PC-3 (cell line): ENCODE measurements around the gene CT45A10. TPM values are rescaled to one million over a fixed set of nuclear protein-coding genes. Genes with fewer than 3 reads are reported as not detected.

Experiments
- ATAC-seq: fragments of 200-7000 bp; cut with Tn5 transposase; 2 replicates; pipeline ENCODE4 v1.9.1; 2020; ENCODE audit warnings: mild to moderate bottlenecking, moderate library complexity
- Bru-seq: library from RNA; stranded (reverse); fragments of 400-500 nt; gene quantifications from one replicate; lab custom pipeline; 2021; lab: Mats Ljungman, UMichigan
- BruChase-seq, 2 experiments: library from RNA; stranded (reverse); fragments of 400-500 nt; gene quantifications; one replicate each; lab custom pipeline; 2021; lab: Mats Ljungman, UMichigan
- BruUV-seq: library from RNA; stranded (reverse); fragments of 400-500 nt; replicated peaks from 2 replicates; lab custom pipeline; 2021; lab: Mats Ljungman, UMichigan
- CTCF ChIA-PET: fragments of 300-600 bp; sonication (Branson Sonifier 250); formaldehyde crosslinking; loops from one replicate; lab custom pipeline; 2022; ENCODE audit warnings: antibody characterized with exemption; lab: Charles Lee
- POLR2A ChIA-PET: fragments of 300-600 bp; sonication (Branson Sonifier 250); formaldehyde crosslinking; loops from one replicate; lab custom pipeline; 2022; ENCODE audit warnings: antibody characterized with exemption; ENCODE audit not compliant: unreplicated experiment; lab: Charles Lee
- DNase-seq: peaks from one replicate; pipeline ENCODE4 v3.0.0-alpha.2; 2015
- H2AFZ ChIP-seq: fragments of 300-600 bp; sonication (generic); 2 replicates; pipeline ENCODE4 v1.6.0; 2016; ENCODE audit warnings: antibody characterized with exemption, low read length
- H3F3A ChIP-seq: fragments of 300-600 bp; sonication (generic); one replicate; pipeline ENCODE4 v1.6.0; 2017; ENCODE audit warnings: antibody characterized with exemption, low read length, control low read depth, mild to moderate bottlenecking; ENCODE audit not compliant: unreplicated experiment
- H3K27ac ChIP-seq: fragments of 300-600 bp; sonication (generic); 2 replicates; pipeline ENCODE4 v1.5.1; 2016; ENCODE audit warnings: mild to moderate bottlenecking, low read length
- H3K27me3 ChIP-seq: fragments of 300-600 bp; sonication (generic); 2 replicates; pipeline ENCODE4 v1.6.1; 2016; ENCODE audit warnings: low read length, mixed read lengths
- H3K36me3 ChIP-seq: fragments of 300-600 bp; sonication (generic); 2 replicates; pipeline ENCODE4 v1.6.1; 2016; ENCODE audit warnings: low read depth, mixed run types, low read length, mixed read lengths
- H3K4me1 ChIP-seq: fragments of 300-600 bp; sonication (generic); 2 replicates; pipeline ENCODE4 v1.5.1; 2016; ENCODE audit warnings: low read length; ENCODE audit not compliant: insufficient read depth
- H3K4me2 ChIP-seq: fragments of 300-600 bp; sonication (generic); 2 replicates; pipeline ENCODE4 v1.6.0; 2016; ENCODE audit warnings: low read length
- H3K4me3 ChIP-seq: fragments of 300-600 bp; sonication (generic); 2 replicates; pipeline ENCODE4 v1.5.1; 2016; ENCODE audit warnings: mild to moderate bottlenecking, low read length, mixed read lengths
- H3K79me2 ChIP-seq: fragments of 300-600 bp; sonication (generic); 2 replicates; pipeline ENCODE4 v1.6.1; 2017; ENCODE audit warnings: low read length, mixed read lengths
- H3K9ac ChIP-seq: fragments of 300-600 bp; sonication (generic); 2 replicates; pipeline ENCODE4 v1.6.0; 2016; ENCODE audit warnings: mild to moderate bottlenecking, low read length
- H3K9me2 ChIP-seq: fragments of 300-600 bp; sonication (generic); replicated peaks from 2 replicates; pipeline ENCODE4 v1.6.1; 2016; ENCODE audit warnings: mixed run types, low read length, mixed read lengths
- H3K9me3 ChIP-seq: fragments of 300-600 bp; sonication (generic); 2 replicates; pipeline ENCODE4 v1.6.1; 2016; ENCODE audit warnings: low read length, mixed read lengths
- H4K20me1 ChIP-seq: fragments of 300-600 bp; sonication (generic); 2 replicates; pipeline ENCODE4 v1.6.1; 2016; ENCODE audit warnings: low read length, mixed read lengths
- CTCF ChIP-seq: fragments of 300-600 bp; sonication (generic); conservative IDR thresholded peaks from 2 replicates; pipeline ENCODE4 v1.5.1; 2017; ENCODE audit warnings: antibody characterized with exemption, low read depth, mild to moderate bottlenecking, low read length
- EZH2 ChIP-seq: fragments of 300-600 bp; sonication (generic); IDR thresholded peaks from one replicate; pipeline ENCODE4 v1.6.1; 2017; ENCODE audit warnings: antibody characterized with exemption, mild to moderate bottlenecking, low read length; ENCODE audit not compliant: unreplicated experiment
- EZH2phosphoT487 ChIP-seq: fragments of 300-600 bp; sonication (generic); IDR thresholded peaks from 2 replicates; pipeline ENCODE4 v1.6.1; 2018; ENCODE audit warnings: mild to moderate bottlenecking, antibody characterized with exemption, low read length, borderline replicate concordance
- intact Hi-C: fragments of 100-400 bp; cut with micrococcal nuclease; formaldehyde crosslinking; loops from 2 replicates; pipeline ENCODE4 v1.9.0; 2023
- long read RNA-seq: library from polyadenylated mRNA; unstranded; transcript quantifications from one replicate; pipeline ENCODE4 v2.0.0, GENCODE V29; 2021; ENCODE audit not compliant: unreplicated experiment
- total RNA-seq: library from RNA; depleted of rRNA; stranded (reverse); fragments of >200 nt; gene quantifications from 2 replicates; pipeline ENCODE4 v1.2.3, GENCODE V29; 2014; rRNA removed

Gene CT45A10, protein sequence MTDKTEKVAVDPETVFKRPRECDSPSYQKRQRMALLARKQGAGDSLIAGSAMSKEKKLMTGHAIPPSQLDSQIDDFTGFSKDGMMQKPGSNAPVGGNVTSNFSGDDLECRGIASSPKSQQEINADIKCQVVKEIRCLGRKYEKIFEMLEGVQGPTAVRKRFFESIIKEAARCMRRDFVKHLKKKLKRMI
- total RNA-seq (not detected in 2 replicates), Bru-seq, nascent RNA (not detected), BruChase-seq, experiment 1, labeled RNA remaining after a 6-hour chase (percentile 12 among the genes with signal in this experiment), BruChase-seq, experiment 2, labeled RNA remaining after a 2-hour chase (not detected)
- long read RNA-seq = 0 reads

GRCh38 chrX:135893294-135893817, at the start of gene CT45A10, which contains the start of gene SAGE1:
Gene CT45A10, minus strand, starts transcription at chrX:135893444. Its CDS starts 8,100 bp downstream, at chrX:135885344.
Gene SAGE1, plus strand, starts transcription at chrX:135893716. Its CDS starts 2,527 bp downstream, at chrX:135896243.
- H3K9me2 ChIP-seq = no peaks in the 10 kb centered on the region
- no peak within 1 kb of the TSS for H3K27ac ChIP-seq
- ATAC-seq (no peak), DNase-seq (no peak)
- peaks cover 14% of the 10 kb centered on the region for H3K27me3 ChIP-seq
- no peaks in the 10 kb centered on the region for H3K4me1 ChIP-seq
- ChIA-PET CTCF (no interaction called here), POLR2A (no interaction called here)
- no TSS peak for BruUV-seq
- no peaks in the 10 kb centered on the region for H3K36me3 ChIP-seq
- H3K9me3 ChIP-seq = no peaks in the 10 kb centered on the region
- no peak within 1 kb of the TSS for H3K9ac ChIP-seq
- no peaks in the 10 kb centered on the region for H3F3A ChIP-seq
- H3K4me3 ChIP-seq = no peak within 1 kb of the TSS
- H3K4me2 ChIP-seq = no peak within 1 kb of the TSS
- TF ChIP-seq EZH2 = no peak
- TF ChIP-seq EZH2phosphoT487 = no peak
- TF ChIP-seq CTCF = no peak
- no peaks in the 10 kb centered on the region for H3K79me2 ChIP-seq
- no peaks in the 10 kb centered on the region for H4K20me1 ChIP-seq
- intact Hi-C loops = no loop called here
- H2AFZ ChIP-seq = no peak within 1 kb of the TSS

DNA sequence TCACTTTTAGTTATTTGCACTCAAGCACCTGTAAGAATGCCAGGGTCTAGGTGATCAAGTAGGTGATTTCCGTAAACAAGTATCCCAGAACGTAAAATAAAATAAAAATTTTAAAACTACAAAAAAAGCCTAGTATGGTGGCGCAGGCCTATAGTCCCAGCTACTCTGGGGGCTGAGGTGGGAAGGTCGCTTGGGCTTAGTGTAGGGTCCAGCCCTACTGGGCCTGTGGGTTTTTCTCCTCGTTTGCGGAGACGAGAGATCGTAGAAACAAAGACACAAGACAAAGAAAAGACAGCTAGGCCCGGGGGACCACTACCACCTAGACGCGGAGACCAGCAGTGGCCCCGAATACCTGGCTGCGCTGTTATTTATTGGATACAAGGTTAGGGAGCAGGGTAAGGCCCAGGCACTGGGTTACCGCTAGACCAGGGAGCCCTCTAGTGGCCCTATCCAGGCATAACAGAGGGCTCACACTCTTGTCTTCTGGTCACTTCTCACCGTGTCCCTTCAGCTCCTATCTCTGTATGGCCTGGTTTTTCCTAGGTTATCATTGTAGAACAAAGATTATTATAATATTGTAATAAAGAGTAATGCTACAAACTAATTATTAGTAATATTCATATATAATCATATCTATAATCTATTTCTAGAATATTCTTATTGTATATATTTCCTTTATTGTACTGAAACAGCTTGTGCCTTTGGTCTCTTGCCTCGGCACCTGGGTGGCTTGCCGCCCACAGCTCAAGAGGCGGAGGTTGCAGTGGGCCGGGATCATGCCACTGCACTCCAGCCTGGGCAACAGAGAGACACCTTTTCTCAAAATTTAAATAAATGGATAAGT, 38.6 kb upstream of the CT45A10 start:
- ATAC-seq (peak; percentile 75; the same call in 1 of the 2 replicates), DNase-seq (peak; percentile 64)
- no peaks in the 10 kb centered on the region for H3K36me3 ChIP-seq
- ChIA-PET CTCF (interaction anchor here (0.6 to 0.7 kb wide), 2 partner anchors 168 to 421 kb away, joined by 3 read pairs; no protein-coding TSS in a partner anchor), POLR2A (no interaction called here)
- no peaks in the 10 kb centered on the region for H3K9me2 ChIP-seq
- no TSS peak for BruUV-seq
- H4K20me1 ChIP-seq = no peaks in the 10 kb centered on the region
- H3K4me3 ChIP-seq = no peak overlapping the region
- no peak overlapping the region for H3K4me2 ChIP-seq
- no peaks in the 10 kb centered on the region for H3K9me3 ChIP-seq
- H3K27ac ChIP-seq = no peak overlapping the region
- no peaks in the 10 kb centered on the region for H3K79me2 ChIP-seq
- no peak overlapping the region for H2AFZ ChIP-seq
- intact Hi-C loops = loop anchor here (5.0 kb wide), 1 partner anchor 305 kb away; no protein-coding TSS in a partner anchor
- no peak overlapping the region for H3K9ac ChIP-seq
- no peaks in the 10 kb centered on the region for H3K27me3 ChIP-seq
- TF ChIP-seq EZH2phosphoT487 (no peak), CTCF (peak; percentile 56)
- H3K4me1 ChIP-seq = no peaks in the 10 kb centered on the region
- H3F3A ChIP-seq = no peaks in the 10 kb centered on the region
